ENCODE data around the gene TRRAP. TPM values are rescaled to one million over a fixed set of nuclear protein-coding genes. Genes with fewer than 3 reads are reported as not detected.

The TRRAP gene
- total RNA-seq, 1 experiment from 2014 or later, result 55.4 TPM

DNA sequence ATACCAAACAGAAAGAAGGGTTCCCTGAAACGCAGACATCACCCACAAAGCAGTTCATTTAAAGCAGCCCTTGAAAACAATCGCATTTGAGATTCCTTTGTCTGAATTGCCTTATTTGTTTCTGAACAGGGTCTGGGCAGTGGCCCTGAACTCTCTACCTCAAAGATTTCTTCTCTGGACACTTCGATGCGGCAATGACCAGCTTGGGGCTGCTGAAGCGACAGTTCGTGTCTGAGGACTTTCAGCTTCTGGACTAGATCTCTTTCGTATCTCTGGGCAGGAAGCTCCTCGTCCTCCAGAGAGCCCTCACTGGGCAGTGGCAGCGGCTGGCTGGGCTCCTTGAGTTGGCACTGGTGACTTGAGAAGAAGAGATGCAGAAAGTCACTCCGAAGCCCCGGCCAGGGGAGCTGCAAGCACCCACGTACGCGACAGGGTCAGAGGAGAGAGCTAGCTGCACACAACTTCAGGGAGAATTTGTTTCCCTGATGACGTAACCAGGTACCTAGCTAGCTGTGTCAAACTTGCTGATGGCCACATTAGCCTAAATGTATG is 169.3 kb downstream of the TRRAP start:
- Mint-ChIP-seq H3K36me3 (ENCODE audit: insufficient read depth, unreplicated experiment) (peaks cover 73% of the 10 kb centered on the region), H3K4me1 (ENCODE audit: low read depth, unreplicated experiment) (peaks cover 7% of the 10 kb centered on the region), H3K4me3 (ENCODE audit: unreplicated experiment) (no peak overlapping the region), H3K27ac (ENCODE audit: unreplicated experiment) (no peak overlapping the region), H3K9me3 (ENCODE audit: unreplicated experiment) (no peaks in the 10 kb centered on the region), H3K27me3 (ENCODE audit: insufficient read depth, unreplicated experiment) (no peaks in the 10 kb centered on the region)
- no peak for TF ChIP-seq CTCF (IDR thresholded peaks at IDR 0.05; ENCODE audit: insufficient read depth in 1 of 2, low read depth in 1 of 2, low read length in 1 of 2, severe bottlenecking in 1 of 2, unreplicated experiment in 1 of 2)
- no TSS peak for BruUV-seq (replicated peaks)
- Histone ChIP-seq H3K4me3 (ENCODE audit: low read depth, low read length) (no peak overlapping the region), H3K4me1 (no peaks in the 10 kb centered on the region), H3K9me3 (no peaks in the 10 kb centered on the region), H3K27me3 (replicated peaks; ENCODE audit: control insufficient read depth, insufficient read depth, low read length) (no peaks in the 10 kb centered on the region), H3K36me3 (ENCODE audit: control insufficient read depth, insufficient read depth, low read length) (peaks cover 2% of the 10 kb centered on the region)
- CTCF ChIA-PET, result no interaction called here
- POLR2A ChIA-PET, result no interaction called here
- DNase-seq, result no peak
- intact Hi-C loops (cut with micrococcal nuclease; ENCODE audit: unreplicated experiment), result no loop called here

DNA sequence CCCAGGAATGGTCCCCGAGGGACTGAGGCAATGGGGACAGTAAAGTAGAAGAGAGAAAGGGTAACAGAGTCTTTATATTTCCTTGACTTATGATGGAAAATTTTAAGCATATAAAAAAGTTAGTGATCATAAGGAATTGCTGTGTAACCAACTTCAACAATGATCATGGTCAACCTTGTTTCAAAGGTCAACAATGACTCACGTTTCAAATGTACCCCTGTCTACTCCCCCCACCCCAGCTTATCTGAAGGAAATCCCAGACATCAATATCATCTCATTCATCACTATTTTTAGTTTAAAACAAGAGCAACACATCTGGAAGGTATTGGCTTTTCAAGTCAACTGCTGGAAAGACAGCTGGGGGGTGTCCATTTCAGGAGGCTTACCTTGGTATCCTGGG is 172.6 kb downstream of the TRRAP start:
- no peaks in the 10 kb centered on the region for H3K27me3 ChIP-seq (replicated peaks; ENCODE audit: control insufficient read depth, insufficient read depth, low read length)
- intact Hi-C loops (cut with micrococcal nuclease; ENCODE audit: unreplicated experiment), result no loop called here
- ChIA-PET POLR2A (no interaction called here), CTCF (no interaction called here)
- no peak for TF ChIP-seq CTCF (IDR thresholded peaks at IDR 0.05; ENCODE audit: insufficient read depth in 1 of 2, low read depth in 1 of 2, low read length in 1 of 2, severe bottlenecking in 1 of 2, unreplicated experiment in 1 of 2)
- no peaks in the 10 kb centered on the region for H3K4me1 ChIP-seq
- H3K27me3 Mint-ChIP-seq (ENCODE audit: insufficient read depth, unreplicated experiment), result no peaks in the 10 kb centered on the region
- peaks cover 7% of the 10 kb centered on the region for H3K4me1 Mint-ChIP-seq (ENCODE audit: low read depth, unreplicated experiment)
- no TSS peak for BruUV-seq (replicated peaks)
- H3K4me3 Mint-ChIP-seq (ENCODE audit: unreplicated experiment), result no peak overlapping the region
- peaks cover 2% of the 10 kb centered on the region; the same call in 1 of the 2 replicates for H3K36me3 ChIP-seq (ENCODE audit: control insufficient read depth, insufficient read depth, low read length)
- H3K9me3 Mint-ChIP-seq (ENCODE audit: unreplicated experiment), result no peaks in the 10 kb centered on the region
- no peak overlapping the region for H3K27ac Mint-ChIP-seq (ENCODE audit: unreplicated experiment)
- DNase-seq, result no peak
- no peaks in the 10 kb centered on the region for H3K9me3 ChIP-seq
- H3K4me3 ChIP-seq (ENCODE audit: low read depth, low read length), result no peak overlapping the region
- H3K36me3 Mint-ChIP-seq (ENCODE audit: insufficient read depth, unreplicated experiment), result peaks cover 66% of the 10 kb centered on the region

DNA sequence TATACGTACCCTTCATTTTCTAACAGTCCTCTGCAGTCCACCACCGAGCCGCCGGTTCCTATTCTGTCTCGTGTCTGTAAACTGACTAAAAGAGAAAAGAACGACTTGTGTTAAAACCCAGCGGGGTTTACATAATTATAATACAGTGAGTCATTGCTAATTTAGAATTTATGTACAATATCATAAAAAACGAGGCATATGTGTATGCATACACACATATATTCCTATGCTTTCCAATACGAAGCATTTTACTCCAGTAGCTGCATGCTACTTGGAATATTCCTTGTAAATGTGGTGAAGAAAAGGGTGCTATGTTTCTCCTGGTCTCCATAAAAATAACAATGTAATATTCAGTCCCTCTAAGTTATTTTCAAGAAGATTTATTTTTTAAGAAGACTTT is 176.4 kb downstream of the TRRAP start:
- peaks cover 38% of the 10 kb centered on the region for H3K36me3 Mint-ChIP-seq (ENCODE audit: insufficient read depth, unreplicated experiment)
- POLR2A ChIA-PET, result no interaction called here

More for the DNA sequence above, 176.4 kb downstream of the TRRAP start:
- CTCF ChIA-PET, result no interaction called here
- peaks cover 7% of the 10 kb centered on the region for H3K4me1 Mint-ChIP-seq (ENCODE audit: low read depth, unreplicated experiment)
- Histone ChIP-seq H3K4me1 (no peaks in the 10 kb centered on the region), H3K4me3 (ENCODE audit: low read depth, low read length) (no peak overlapping the region), H3K27me3 (replicated peaks; ENCODE audit: control insufficient read depth, insufficient read depth, low read length) (no peaks in the 10 kb centered on the region), H3K9me3 (no peaks in the 10 kb centered on the region), H3K36me3 (ENCODE audit: control insufficient read depth, insufficient read depth, low read length) (no peaks in the 10 kb centered on the region; the same call in 1 of the 2 replicates)
- no peak for TF ChIP-seq CTCF (IDR thresholded peaks at IDR 0.05; ENCODE audit: insufficient read depth in 1 of 2, low read depth in 1 of 2, low read length in 1 of 2, severe bottlenecking in 1 of 2, unreplicated experiment in 1 of 2)
- H3K27ac Mint-ChIP-seq (ENCODE audit: unreplicated experiment), result no peak overlapping the region
- no peaks in the 10 kb centered on the region for H3K27me3 Mint-ChIP-seq (ENCODE audit: insufficient read depth, unreplicated experiment)
- intact Hi-C loops (cut with micrococcal nuclease; ENCODE audit: unreplicated experiment), result no loop called here
- H3K9me3 Mint-ChIP-seq (ENCODE audit: unreplicated experiment), result no peaks in the 10 kb centered on the region
- no TSS peak for BruUV-seq (replicated peaks)
- DNase-seq, result no peak
- no peak overlapping the region for H3K4me3 Mint-ChIP-seq (ENCODE audit: unreplicated experiment)
